ENCODE results near the gene AMZ1. TPM values are rescaled to one million over a fixed set of nuclear protein-coding genes. Genes with fewer than 3 reads are reported as not detected.

The AMZ1 gene
- total RNA-seq, 4 donors from 2014 or later: under 0.01 to 1.2 (median 0.53) TPM

- Histone ChIP-seq H3K4me1 (peaks cover 22 to 32% (median 30%) of the 10 kb centered on the region in 4 donors), H3K36me3 (peaks cover 16 to 49% (median 44%) of the 10 kb centered on the region in 4 donors), H3K9me3 (no peaks in the 10 kb centered on the region), H3K27me3 (no peaks in the 10 kb centered on the region), H3K27ac (replicated peaks in 1 of 4) (no peak overlapping the region), H3K4me3 (no peak overlapping the region)
- 85% methylated on average over 32 of the region's 73 CpGs for WGBS
- intact Hi-C loops (cut with DNase I): no loop called here
- TF ChIP-seq POLR2A (IDR thresholded peaks at IDR 0.05; ENCODE audit: low read depth) (no peak), EP300 (IDR thresholded peaks at IDR 0.05) (no peak), POLR2AphosphoS5 (IDR thresholded peaks at IDR 0.05) (no peak), CTCF (IDR thresholded peaks at IDR 0.05) (no peak)
- no peak for DNase-seq (ENCODE audit: extremely low spot score)
Observed at GRCh38 chr7:2646680-2647571, 41.1 kb upstream of the AMZ1 start.

- 94% methylated on average over 6 of the region's 15 CpGs for WGBS
- intact Hi-C loops (cut with DNase I): no loop called here
- Histone ChIP-seq H3K36me3 (peaks cover 16 to 56% (median 50%) of the 10 kb centered on the region in 4 donors), H3K27ac (replicated peaks in 1 of 4) (no peak overlapping the region), H3K9me3 (no peaks in the 10 kb centered on the region), H3K4me1 (peaks cover 19 to 26% (median 25%) of the 10 kb centered on the region in 4 donors), H3K4me3 (no peak overlapping the region), H3K27me3 (no peaks in the 10 kb centered on the region)
- no peak for DNase-seq (ENCODE audit: extremely low spot score)
- TF ChIP-seq CTCF (IDR thresholded peaks at IDR 0.05) (no peak), EP300 (IDR thresholded peaks at IDR 0.05) (no peak), POLR2A (IDR thresholded peaks at IDR 0.05; ENCODE audit: low read depth) (no peak)
Observed at GRCh38 chr7:2647594-2648172, 40.3 kb upstream of the AMZ1 start.

GRCh38 chr7:2649139-2649838 is 38.7 kb upstream of the AMZ1 start:
- no peak for DNase-seq (ENCODE audit: extremely low spot score)
- Histone ChIP-seq H3K27me3 (no peaks in the 10 kb centered on the region), H3K9me3 (no peaks in the 10 kb centered on the region), H3K4me1 (peaks cover 10 to 16% (median 13%) of the 10 kb centered on the region in 4 donors), H3K27ac (replicated peaks in 1 of 4) (no peak overlapping the region), H3K4me3 (no peak overlapping the region), H3K36me3 (peaks cover 16 to 69% (median 54%) of the 10 kb centered on the region in 4 donors)
- TF ChIP-seq POLR2AphosphoS5 (IDR thresholded peaks at IDR 0.05) (no peak), EP300 (IDR thresholded peaks at IDR 0.05) (no peak), POLR2A (IDR thresholded peaks at IDR 0.05; ENCODE audit: low read depth) (no peak), CTCF (IDR thresholded peaks at IDR 0.05) (no peak)
- intact Hi-C loops (cut with DNase I): no loop called here
- 96% methylated on average over 12 of the region's 18 CpGs for WGBS

GRCh38 chr7:2649991-2650390 is 38.0 kb upstream of the AMZ1 start:
- Histone ChIP-seq H3K4me1 (peaks cover 5 to 9% (median 6%) of the 10 kb centered on the region in 4 donors), H3K27me3 (no peaks in the 10 kb centered on the region), H3K9me3 (no peaks in the 10 kb centered on the region), H3K36me3 (peaks cover 16 to 69% (median 54%) of the 10 kb centered on the region in 4 donors), H3K27ac (replicated peaks in 1 of 4) (no peak overlapping the region), H3K4me3 (no peak overlapping the region)
- intact Hi-C loops (cut with DNase I): no loop called here
- TF ChIP-seq POLR2A (IDR thresholded peaks at IDR 0.05; ENCODE audit: low read depth): no peak
- TF ChIP-seq EP300 (IDR thresholded peaks at IDR 0.05): no peak
- TF ChIP-seq CTCF (IDR thresholded peaks at IDR 0.05): no peak
- no peak for TF ChIP-seq POLR2AphosphoS5 (IDR thresholded peaks at IDR 0.05)
- 93% methylated on average over 11 of the region's 11 CpGs for WGBS
- DNase-seq (ENCODE audit: extremely low spot score): no peak
